Measurements from ENCODE around the gene STARD3.
A peak's percentile ranks its signal among the peaks of the same experiment; 100 is the strongest.

The STARD3 gene

DNA sequence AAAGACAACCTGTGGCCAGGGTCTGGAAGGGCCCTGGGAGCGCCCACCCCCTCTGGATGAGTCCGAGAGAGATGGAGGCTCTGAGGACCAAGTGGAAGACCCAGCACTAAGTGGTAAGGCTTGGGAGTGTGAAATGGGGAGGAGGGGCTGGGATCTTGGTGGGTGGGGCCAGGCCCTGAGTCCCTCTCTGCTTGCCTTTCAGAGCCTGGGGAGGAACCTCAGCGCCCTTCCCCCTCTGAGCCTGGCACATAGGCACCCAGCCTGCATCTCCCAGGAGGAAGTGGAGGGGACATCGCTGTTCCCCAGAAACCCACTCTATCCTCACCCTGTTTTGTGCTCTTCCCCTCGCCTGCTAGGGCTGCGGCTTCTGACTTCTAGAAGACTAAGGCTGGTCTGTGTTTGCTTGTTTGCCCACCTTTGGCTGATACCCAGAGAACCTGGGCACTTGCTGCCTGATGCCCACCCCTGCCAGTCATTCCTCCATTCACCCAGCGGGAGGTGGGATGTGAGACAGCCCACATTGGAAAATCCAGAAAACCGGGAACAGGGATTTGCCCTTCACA lies 1.2 kb upstream of the STARD3 start:
- no peak overlapping the region for H2BK12ac ChIP-seq (ENCODE audit: low read length)
- no peak overlapping the region for H4K91ac ChIP-seq (ENCODE audit: low read depth, low read length, poor library complexity)
- no peak overlapping the region for H3K4ac ChIP-seq (ENCODE audit: low read length)
- H3K9me3 ChIP-seq (replicated peaks in 1 of 2; ENCODE audit: control insufficient read depth in 2 of 2, insufficient read depth in 1 of 2, low read depth in 1 of 2, low read length in 2 of 2), result no peaks in the 10 kb centered on the region
- H3K14ac ChIP-seq (ENCODE audit: low read length), result no peak overlapping the region
- H3K4me2 ChIP-seq (ENCODE audit: insufficient read depth, low read length, poor library complexity, severe bottlenecking), result no peak overlapping the region
- H3K36me3 ChIP-seq (replicated peaks in 1 of 2; ENCODE audit: control insufficient read depth in 2 of 2, insufficient read depth in 2 of 2, low read length in 2 of 2), result no peaks in the 10 kb centered on the region
- no peak overlapping the region for H2BK5ac ChIP-seq (ENCODE audit: low read length)
- DNase-seq (ENCODE audit: low spot score), result no peak
- no CpG with 5 or more reads among the region's 8 CpGs for WGBS, 2 donors (ENCODE audit: extremely low coverage in 2 of 2, insufficient read length in 2 of 2, insufficient replicate concordance in 1 of 2)
- H3K27me3 ChIP-seq (ENCODE audit: control insufficient read depth in 3 of 3, insufficient read depth in 3 of 3, low read depth in 1 of 3, low read length in 3 of 3), result peaks cover 0 to 13% (median 0%) of the 10 kb centered on the region in 3 experiments
- no peak overlapping the region for H3K27ac ChIP-seq (replicated peaks; ENCODE audit: low read length)
- peak overlapping the region; percentile 8 for H2BK15ac ChIP-seq (ENCODE audit: low read length)
- H4K8ac ChIP-seq (ENCODE audit: low read depth, low read length), result no peak overlapping the region
- no peak overlapping the region for H3K23ac ChIP-seq (ENCODE audit: low read depth, low read length, poor library complexity)
- H3K4me1 ChIP-seq (ENCODE audit: control insufficient read depth in 2 of 2, insufficient read depth in 1 of 2, low read depth in 1 of 2, low read length in 2 of 2), result peaks cover 10 to 27% of the 10 kb centered on the region in 2 donors
- H2AFZ ChIP-seq (ENCODE audit: low read length), result peak overlapping the region; percentile 1
- H2AK5ac ChIP-seq (ENCODE audit: low read depth, low read length), result no peak overlapping the region
- H3K18ac ChIP-seq (ENCODE audit: low read length), result no peak overlapping the region
- H3K9ac ChIP-seq (ENCODE audit: low read depth, low read length, poor library complexity), result no peak overlapping the region
- H3K79me1 ChIP-seq (ENCODE audit: low read depth, low read length), result peaks cover 6% of the 10 kb centered on the region
- no peak overlapping the region for H2BK120ac ChIP-seq (ENCODE audit: low read depth, low read length)
- no peak overlapping the region for H3K4me3 ChIP-seq (ENCODE audit: low read length in 2 of 2)

GRCh38 chr17:39636587-39636926 lies 387 bp upstream of the STARD3 start:
- H2BK5ac ChIP-seq (ENCODE audit: low read length), result no peak overlapping the region
- H2AK5ac ChIP-seq (ENCODE audit: low read depth, low read length), result no peak overlapping the region
- no peak overlapping the region for H4K8ac ChIP-seq (ENCODE audit: low read depth, low read length)
- H4K91ac ChIP-seq (ENCODE audit: low read depth, low read length, poor library complexity), result no peak overlapping the region
- no peak for DNase-seq (ENCODE audit: low spot score)
- H3K9me3 ChIP-seq (replicated peaks in 1 of 2; ENCODE audit: control insufficient read depth in 2 of 2, insufficient read depth in 1 of 2, low read depth in 1 of 2, low read length in 2 of 2), result no peaks in the 10 kb centered on the region
- H2BK120ac ChIP-seq (ENCODE audit: low read depth, low read length), result no peak overlapping the region
- no peak overlapping the region for H2BK12ac ChIP-seq (ENCODE audit: low read length)
- no peak overlapping the region for H3K9ac ChIP-seq (ENCODE audit: low read depth, low read length, poor library complexity)
- H2BK15ac ChIP-seq (ENCODE audit: low read length), result no peak overlapping the region
- H3K4me3 ChIP-seq (ENCODE audit: low read length in 2 of 2), result peak overlapping the region in 1 of 2 donors; percentile 92
- H3K4me2 ChIP-seq (ENCODE audit: insufficient read depth, low read length, poor library complexity, severe bottlenecking), result peak overlapping the region; percentile 91
- H3K18ac ChIP-seq (ENCODE audit: low read length), result peak overlapping the region; percentile 24
- no peak overlapping the region for H3K4ac ChIP-seq (ENCODE audit: low read length)
- no peaks in the 10 kb centered on the region for H3K36me3 ChIP-seq (replicated peaks in 1 of 2; ENCODE audit: control insufficient read depth in 2 of 2, insufficient read depth in 2 of 2, low read length in 2 of 2)
- peak overlapping the region; percentile 98 for H2AFZ ChIP-seq (ENCODE audit: low read length)
- no peak overlapping the region for H3K14ac ChIP-seq (ENCODE audit: low read length)
- H3K79me1 ChIP-seq (ENCODE audit: low read depth, low read length), result peaks cover 8% of the 10 kb centered on the region
- peaks cover 10 to 27% of the 10 kb centered on the region in 2 donors for H3K4me1 ChIP-seq (ENCODE audit: control insufficient read depth in 2 of 2, insufficient read depth in 1 of 2, low read depth in 1 of 2, low read length in 2 of 2)
- WGBS, 2 donors (ENCODE audit: extremely low coverage in 2 of 2, insufficient read length in 2 of 2, insufficient replicate concordance in 1 of 2), result no CpG with 5 or more reads among the region's 6 CpGs
- no peak overlapping the region for H3K23ac ChIP-seq (ENCODE audit: low read depth, low read length, poor library complexity)
- H3K27me3 ChIP-seq (ENCODE audit: control insufficient read depth in 3 of 3, insufficient read depth in 3 of 3, low read depth in 1 of 3, low read length in 3 of 3), result peaks cover 0 to 7% (median 0%) of the 10 kb centered on the region in 3 experiments
- no peak overlapping the region for H3K27ac ChIP-seq (replicated peaks; ENCODE audit: low read length)

DNA sequence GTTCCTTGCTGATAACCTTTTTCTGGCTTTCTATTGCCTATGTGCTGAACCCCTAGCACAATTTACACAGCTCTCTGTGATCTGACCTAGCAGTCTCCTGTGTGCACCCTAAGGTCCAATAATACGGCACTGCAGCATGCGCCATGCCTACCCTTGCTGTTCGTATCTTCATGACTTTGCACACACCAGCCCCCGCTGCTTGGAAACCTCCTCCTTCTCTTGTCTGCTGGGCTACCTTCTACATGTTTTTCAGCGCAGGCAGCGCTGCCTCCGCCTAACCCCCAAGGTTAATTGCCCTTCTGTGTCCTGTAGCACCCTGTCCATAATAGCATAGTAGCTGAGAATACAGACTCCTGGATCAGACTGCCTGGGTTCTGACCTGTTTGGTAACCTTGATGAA lies 1.4 kb downstream of the STARD3 start:
- H3K18ac ChIP-seq (ENCODE audit: low read length), result no peak overlapping the region
- no CpG with 5 or more reads among the region's 7 CpGs for WGBS, 2 donors (ENCODE audit: extremely low coverage in 2 of 2, insufficient read length in 2 of 2, insufficient replicate concordance in 1 of 2)
- H2AFZ ChIP-seq (ENCODE audit: low read length), result no peak overlapping the region
- no peaks in the 10 kb centered on the region for H3K27me3 ChIP-seq (ENCODE audit: control insufficient read depth in 3 of 3, insufficient read depth in 3 of 3, low read depth in 1 of 3, low read length in 3 of 3)
- no peak overlapping the region for H2BK5ac ChIP-seq (ENCODE audit: low read length)
- H2BK12ac ChIP-seq (ENCODE audit: low read length), result no peak overlapping the region
- peaks cover 10% of the 10 kb centered on the region for H3K79me1 ChIP-seq (ENCODE audit: low read depth, low read length)
- H3K4me2 ChIP-seq (ENCODE audit: insufficient read depth, low read length, poor library complexity, severe bottlenecking), result no peak overlapping the region
- H3K9ac ChIP-seq (ENCODE audit: low read depth, low read length, poor library complexity), result no peak overlapping the region
- H3K4ac ChIP-seq (ENCODE audit: low read length), result no peak overlapping the region
- no peaks in the 10 kb centered on the region for H3K9me3 ChIP-seq (replicated peaks in 1 of 2; ENCODE audit: control insufficient read depth in 2 of 2, insufficient read depth in 1 of 2, low read depth in 1 of 2, low read length in 2 of 2)
- no peak overlapping the region for H2AK5ac ChIP-seq (ENCODE audit: low read depth, low read length)
- H4K91ac ChIP-seq (ENCODE audit: low read depth, low read length, poor library complexity), result no peak overlapping the region
- peaks cover 10 to 27% of the 10 kb centered on the region in 2 donors for H3K4me1 ChIP-seq (ENCODE audit: control insufficient read depth in 2 of 2, insufficient read depth in 1 of 2, low read depth in 1 of 2, low read length in 2 of 2)
- H3K4me3 ChIP-seq (ENCODE audit: low read length in 2 of 2), result peak overlapping the region in 1 of 2 donors; percentile 92
- H2BK120ac ChIP-seq (ENCODE audit: low read depth, low read length), result no peak overlapping the region
- no peak overlapping the region for H2BK15ac ChIP-seq (ENCODE audit: low read length)
- H3K23ac ChIP-seq (ENCODE audit: low read depth, low read length, poor library complexity), result no peak overlapping the region
- H3K36me3 ChIP-seq (replicated peaks in 1 of 2; ENCODE audit: control insufficient read depth in 2 of 2, insufficient read depth in 2 of 2, low read length in 2 of 2), result no peaks in the 10 kb centered on the region
- no peak overlapping the region for H3K27ac ChIP-seq (replicated peaks; ENCODE audit: low read length)
- H3K14ac ChIP-seq (ENCODE audit: low read length), result no peak overlapping the region
- no peak overlapping the region for H4K8ac ChIP-seq (ENCODE audit: low read depth, low read length)
- DNase-seq (ENCODE audit: low spot score), result no peak

DNA sequence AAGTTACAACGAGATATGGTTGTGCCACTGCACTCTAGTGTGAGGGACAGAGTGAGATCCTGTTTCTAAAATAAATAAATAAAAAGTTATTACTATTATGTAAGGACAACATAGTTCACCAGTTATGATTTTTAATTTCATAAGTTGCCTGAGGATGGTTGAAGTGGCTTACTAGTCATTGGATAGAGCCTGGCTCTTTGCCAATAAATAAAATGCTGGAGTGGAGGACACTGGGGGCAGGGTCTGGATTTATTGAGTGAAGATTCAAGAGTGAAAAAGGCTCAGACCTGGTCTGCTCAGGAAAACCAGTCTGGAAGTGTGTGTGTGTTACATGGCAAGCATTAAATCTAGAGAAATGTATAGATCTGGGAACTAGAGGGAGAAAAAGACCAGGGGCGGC lies 2.1 kb downstream of the STARD3 start:
- H3K18ac ChIP-seq (ENCODE audit: low read length), result no peak overlapping the region
- H2BK120ac ChIP-seq (ENCODE audit: low read depth, low read length), result no peak overlapping the region
- no CpG with 5 or more reads among the region's 2 CpGs for WGBS, 2 donors (ENCODE audit: extremely low coverage in 2 of 2, insufficient read length in 2 of 2, insufficient replicate concordance in 1 of 2)
- H2AK5ac ChIP-seq (ENCODE audit: low read depth, low read length), result no peak overlapping the region
- H3K4ac ChIP-seq (ENCODE audit: low read length), result no peak overlapping the region
- no peak overlapping the region for H3K4me2 ChIP-seq (ENCODE audit: insufficient read depth, low read length, poor library complexity, severe bottlenecking)
- no peaks in the 10 kb centered on the region for H3K9me3 ChIP-seq (replicated peaks in 1 of 2; ENCODE audit: control insufficient read depth in 2 of 2, insufficient read depth in 1 of 2, low read depth in 1 of 2, low read length in 2 of 2)
- H2BK5ac ChIP-seq (ENCODE audit: low read length), result no peak overlapping the region
- H3K4me3 ChIP-seq (ENCODE audit: low read length in 2 of 2), result no peak overlapping the region
- H3K36me3 ChIP-seq (replicated peaks in 1 of 2; ENCODE audit: control insufficient read depth in 2 of 2, insufficient read depth in 2 of 2, low read length in 2 of 2), result no peaks in the 10 kb centered on the region
- no peaks in the 10 kb centered on the region for H3K27me3 ChIP-seq (ENCODE audit: control insufficient read depth in 3 of 3, insufficient read depth in 3 of 3, low read depth in 1 of 3, low read length in 3 of 3)
- no peak overlapping the region for H3K27ac ChIP-seq (replicated peaks; ENCODE audit: low read length)
- DNase-seq (ENCODE audit: low spot score), result no peak
- H3K14ac ChIP-seq (ENCODE audit: low read length), result no peak overlapping the region
- no peak overlapping the region for H2BK15ac ChIP-seq (ENCODE audit: low read length)
- H2BK12ac ChIP-seq (ENCODE audit: low read length), result no peak overlapping the region
- peaks cover 10 to 27% of the 10 kb centered on the region in 2 donors for H3K4me1 ChIP-seq (ENCODE audit: control insufficient read depth in 2 of 2, insufficient read depth in 1 of 2, low read depth in 1 of 2, low read length in 2 of 2)
- peaks cover 12% of the 10 kb centered on the region for H3K79me1 ChIP-seq (ENCODE audit: low read depth, low read length)
- no peak overlapping the region for H2AFZ ChIP-seq (ENCODE audit: low read length)
- no peak overlapping the region for H4K8ac ChIP-seq (ENCODE audit: low read depth, low read length)
- no peak overlapping the region for H4K91ac ChIP-seq (ENCODE audit: low read depth, low read length, poor library complexity)
- no peak overlapping the region for H3K9ac ChIP-seq (ENCODE audit: low read depth, low read length, poor library complexity)
- no peak overlapping the region for H3K23ac ChIP-seq (ENCODE audit: low read depth, low read length, poor library complexity)

All from neuronal stem cell (in vitro differentiated cells).